Karpas-422 (cell line): ENCODE data around the gene PRODH2. TPM values are rescaled to one million over a fixed set of nuclear protein-coding genes. Genes with fewer than 3 reads are reported as not detected.

Source experiments
- DNase-seq: peaks from one replicate; pipeline ENCODE4 v3.0.0-alpha.2; 2015
- H2AFZ ChIP-seq: fragments of 200-600 bp; sonication (generic); 2 replicates; pipeline ENCODE4 v1.6.1; 2014; ENCODE audit warnings: antibody characterized with exemption, low read length, mixed read lengths
- H3K27ac ChIP-seq: fragments of 200-600 bp; sonication (generic); 2 replicates; pipeline ENCODE4 v1.5.1; 2014; ENCODE audit warnings: mild to moderate bottlenecking, low read length, moderate library complexity
- H3K27me3 ChIP-seq: fragments of 200-600 bp; sonication (generic); 2 replicates; pipeline ENCODE4 v1.6.1; 2014; ENCODE audit warnings: low read length, mixed read lengths
- H3K36me3 ChIP-seq: fragments of 200-600 bp; sonication (generic); 2 replicates; pipeline ENCODE4 v1.6.1; 2014; ENCODE audit warnings: low read length, mixed read lengths; ENCODE audit not compliant: insufficient read depth
- H3K4me1 ChIP-seq: fragments of 200-600 bp; sonication (generic); 2 replicates; pipeline ENCODE4 v1.6.1; 2014; ENCODE audit warnings: mild to moderate bottlenecking, low read length, mixed read lengths
- H3K4me2 ChIP-seq: fragments of 200-600 bp; sonication (generic); 2 replicates; pipeline ENCODE4 v1.6.1; 2014; ENCODE audit warnings: low read length, low read depth, mild to moderate bottlenecking; ENCODE audit not compliant: poor library complexity, severe bottlenecking
- H3K4me3 ChIP-seq: fragments of 200-600 bp; sonication (generic); 2 replicates; pipeline ENCODE4 v1.5.1; 2014; ENCODE audit warnings: mild to moderate bottlenecking, antibody characterized with exemption, low read length, mixed read lengths
- H3K79me2 ChIP-seq: fragments of 200-600 bp; sonication (generic); 2 replicates; pipeline ENCODE4 v1.6.1; 2014; ENCODE audit warnings: mild to moderate bottlenecking, low read length, mixed read lengths
- H3K9ac ChIP-seq: fragments of 200-600 bp; sonication (generic); 2 replicates; pipeline ENCODE4 v1.6.0; 2014; ENCODE audit warnings: low read length
- H3K9me2 ChIP-seq: fragments of 200-600 bp; sonication (generic), shearing (Covaris generic); replicated peaks from 2 replicates; pipeline ENCODE4 v1.6.0; 2014; ENCODE audit warnings: mild to moderate bottlenecking, low read length, moderate library complexity; ENCODE audit not compliant: insufficient read depth
- H3K9me3 ChIP-seq: fragments of 300-700, 200-600 bp; sonication (generic); 2 replicates; pipeline ENCODE4 v1.6.1; 2014; ENCODE audit warnings: low read length, mixed read lengths
- H4K20me1 ChIP-seq: fragments of 200-600 bp; sonication (generic); 2 replicates; pipeline ENCODE4 v1.6.1; 2014; ENCODE audit warnings: mild to moderate bottlenecking, antibody characterized with exemption, low read length, low read depth; ENCODE audit not compliant: insufficient read depth
- total RNA-seq: library from RNA; depleted of rRNA; stranded (reverse); fragments of >200 nt; shearing (Covaris generic); gene quantifications from 2 replicates; pipeline ENCODE4 v1.2.3, GENCODE V29; 2014; ENCODE audit warnings: low replicate concordance

The PRODH2 gene
- total RNA-seq, 1 experiment from 2014 or later = not detected

GRCh38 chr19:35783469-35784434 is 28.9 kb downstream of the PRODH2 start:
- no peak overlapping the region for H3K27ac ChIP-seq
- H2AFZ ChIP-seq = no peak overlapping the region
- no peaks in the 10 kb centered on the region for H3K27me3 ChIP-seq
- no peaks in the 10 kb centered on the region for H3K9me2 ChIP-seq
- H3K36me3 ChIP-seq = no peaks in the 10 kb centered on the region
- no peaks in the 10 kb centered on the region for H3K9me3 ChIP-seq
- no peaks in the 10 kb centered on the region for H3K4me1 ChIP-seq
- H3K4me3 ChIP-seq = no peak overlapping the region
- no peak overlapping the region for H3K4me2 ChIP-seq
- H3K9ac ChIP-seq = no peak overlapping the region
- DNase-seq = no peak
- no peaks in the 10 kb centered on the region for H3K79me2 ChIP-seq
- H4K20me1 ChIP-seq = no peaks in the 10 kb centered on the region

DNA sequence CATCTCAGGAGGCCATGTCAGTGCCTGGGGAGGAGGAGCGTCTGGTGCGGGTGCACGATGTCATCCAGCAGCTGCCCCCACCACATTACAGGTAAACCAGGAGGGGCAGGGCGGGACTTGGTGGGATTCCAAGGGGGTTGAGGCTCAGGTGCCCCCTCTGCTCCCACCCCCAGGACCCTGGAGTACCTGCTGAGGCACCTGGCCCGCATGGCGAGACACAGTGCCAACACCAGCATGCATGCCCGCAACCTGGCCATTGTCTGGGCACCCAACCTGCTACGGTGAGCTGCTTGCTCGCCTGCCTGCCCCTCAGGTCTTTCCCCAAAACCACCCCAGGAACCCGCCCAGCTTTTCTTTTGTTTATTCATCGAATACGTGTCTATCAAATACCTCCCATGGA is 30.1 kb downstream of the PRODH2 start:
- H3K4me1 ChIP-seq = no peaks in the 10 kb centered on the region
- H3K27me3 ChIP-seq = no peaks in the 10 kb centered on the region
- no peak overlapping the region for H3K4me2 ChIP-seq
- no peak overlapping the region for H3K9ac ChIP-seq
- DNase-seq = no peak
- no peaks in the 10 kb centered on the region for H4K20me1 ChIP-seq
- no peaks in the 10 kb centered on the region for H3K9me3 ChIP-seq
- no peaks in the 10 kb centered on the region for H3K36me3 ChIP-seq
- no peaks in the 10 kb centered on the region for H3K9me2 ChIP-seq
- no peak overlapping the region for H3K4me3 ChIP-seq
- H3K27ac ChIP-seq = no peak overlapping the region
- H3K79me2 ChIP-seq = no peaks in the 10 kb centered on the region
- no peak overlapping the region for H2AFZ ChIP-seq

DNA sequence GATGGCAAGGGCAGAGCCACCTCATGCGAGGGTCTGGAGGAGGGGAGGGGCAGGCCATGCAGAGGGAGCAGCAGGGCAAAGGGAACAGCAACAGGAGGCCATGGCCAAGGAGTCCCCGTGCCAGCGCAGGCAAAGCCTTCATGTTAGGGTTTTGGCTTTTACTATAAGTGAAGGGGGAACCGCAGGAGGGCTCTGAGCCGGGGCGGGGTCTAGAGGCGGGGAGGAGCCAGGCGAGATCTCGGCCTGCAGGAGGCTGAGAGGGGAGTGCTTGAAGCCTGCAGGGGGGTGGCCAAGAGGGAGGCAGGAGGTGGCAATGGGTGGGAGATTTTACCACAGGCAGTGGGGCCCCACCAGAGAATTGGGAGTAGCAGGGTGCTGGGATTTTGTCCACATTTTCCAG is 31.0 kb downstream of the PRODH2 start:
- no peak overlapping the region for H3K9ac ChIP-seq
- H3K9me3 ChIP-seq = no peaks in the 10 kb centered on the region
- no peak overlapping the region for H3K27ac ChIP-seq
- H3K4me1 ChIP-seq = peaks cover under 1% of the 10 kb centered on the region
- no peaks in the 10 kb centered on the region for H3K27me3 ChIP-seq
- DNase-seq = no peak
- H3K4me3 ChIP-seq = no peak overlapping the region
- no peak overlapping the region for H2AFZ ChIP-seq
- no peaks in the 10 kb centered on the region for H3K9me2 ChIP-seq
- no peaks in the 10 kb centered on the region for H3K36me3 ChIP-seq
- no peaks in the 10 kb centered on the region for H3K79me2 ChIP-seq
- no peak overlapping the region for H3K4me2 ChIP-seq
- H4K20me1 ChIP-seq = no peaks in the 10 kb centered on the region

DNA sequence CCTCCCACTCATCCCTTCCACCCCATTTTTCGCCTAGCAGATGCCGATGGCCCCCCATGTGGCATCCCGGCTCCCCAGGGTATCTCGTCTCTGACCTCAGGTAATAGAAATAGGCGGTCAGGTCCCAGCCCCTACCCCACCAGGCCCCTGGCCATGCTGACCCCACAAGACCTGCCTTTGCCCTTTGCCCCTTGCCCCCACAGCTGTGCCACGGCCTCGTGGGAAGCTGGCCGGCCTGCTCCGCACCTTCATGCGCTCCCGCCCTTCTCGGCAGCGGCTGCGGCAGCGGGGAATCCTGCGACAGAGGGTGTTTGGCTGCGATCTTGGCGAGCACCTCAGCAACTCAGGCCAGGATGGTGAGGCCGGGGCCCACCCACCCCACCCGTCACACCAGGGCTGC is 31.9 kb downstream of the PRODH2 start:
- H3K4me1 ChIP-seq = peaks cover 8% of the 10 kb centered on the region
- no peaks in the 10 kb centered on the region for H3K9me2 ChIP-seq
- H3K36me3 ChIP-seq = no peaks in the 10 kb centered on the region
- no peak overlapping the region for H3K4me3 ChIP-seq
- no peak for DNase-seq
- no peak overlapping the region for H3K9ac ChIP-seq
- H3K27me3 ChIP-seq = no peaks in the 10 kb centered on the region
- H2AFZ ChIP-seq = no peak overlapping the region
- H3K79me2 ChIP-seq = peaks cover 6% of the 10 kb centered on the region; the same call in 1 of the 2 replicates
- no peaks in the 10 kb centered on the region for H3K9me3 ChIP-seq
- H3K27ac ChIP-seq = no peak overlapping the region
- H4K20me1 ChIP-seq = no peaks in the 10 kb centered on the region
- H3K4me2 ChIP-seq = no peak overlapping the region

GRCh38 chr19:35780058-35780457 is 32.6 kb downstream of the PRODH2 start:
- DNase-seq = no peak
- Histone ChIP-seq H3K9me2 (no peaks in the 10 kb centered on the region), H3K27ac (no peak overlapping the region)

DNA sequence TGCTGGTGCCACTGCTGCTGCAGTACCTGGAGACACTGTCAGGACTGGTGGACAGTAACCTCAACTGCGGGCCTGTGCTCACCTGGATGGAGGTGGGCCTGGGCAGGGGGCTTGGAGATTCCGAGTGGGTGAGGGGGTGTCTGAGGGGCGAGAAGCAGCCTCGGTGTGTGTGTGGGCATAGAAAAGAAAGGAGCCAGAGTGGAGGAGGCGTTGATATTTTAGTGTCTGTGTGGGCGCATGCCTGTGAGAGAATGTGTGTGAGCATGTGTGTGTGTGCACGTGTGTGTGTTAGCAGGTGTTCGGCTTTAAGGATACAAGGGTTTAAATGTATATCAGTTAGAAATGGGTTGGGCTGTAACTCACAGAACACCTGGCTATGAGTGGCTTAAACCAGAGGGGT is 33.6 kb downstream of the PRODH2 start:
- peaks cover 12% of the 10 kb centered on the region for H3K4me1 ChIP-seq
- DNase-seq = no peak
- no peaks in the 10 kb centered on the region for H3K27me3 ChIP-seq
- H4K20me1 ChIP-seq = no peaks in the 10 kb centered on the region
- no peak overlapping the region for H3K9ac ChIP-seq
- no peaks in the 10 kb centered on the region for H3K9me2 ChIP-seq
- no peaks in the 10 kb centered on the region for H3K36me3 ChIP-seq
- no peak overlapping the region for H3K4me2 ChIP-seq
- no peaks in the 10 kb centered on the region for H3K9me3 ChIP-seq
- H3K27ac ChIP-seq = no peak overlapping the region
- no peak overlapping the region for H3K4me3 ChIP-seq
- no peak overlapping the region for H2AFZ ChIP-seq
- peaks cover 6% of the 10 kb centered on the region; the same call in 1 of the 2 replicates for H3K79me2 ChIP-seq

More at GRCh38 chr19:35780058-35780457, 32.6 kb downstream of the PRODH2 start:
- H4K20me1 ChIP-seq = no peaks in the 10 kb centered on the region
- H3K4me2 ChIP-seq = no peak overlapping the region
- H3K27me3 ChIP-seq = no peaks in the 10 kb centered on the region
- H3K36me3 ChIP-seq = no peaks in the 10 kb centered on the region
- no peaks in the 10 kb centered on the region for H3K9me3 ChIP-seq
- no peak overlapping the region for H3K4me3 ChIP-seq
- H3K4me1 ChIP-seq = peaks cover 8% of the 10 kb centered on the region
- H3K9ac ChIP-seq = no peak overlapping the region
- H3K79me2 ChIP-seq = peaks cover 6% of the 10 kb centered on the region; the same call in 1 of the 2 replicates
- no peak overlapping the region for H2AFZ ChIP-seq

- Histone ChIP-seq H3K4me3 (no peak overlapping the region), H3K9me3 (no peaks in the 10 kb centered on the region), H3K79me2 (peaks cover 6% of the 10 kb centered on the region; the same call in 1 of the 2 replicates), H3K9ac (no peak overlapping the region), H3K4me1 (peaks cover 12% of the 10 kb centered on the region), H2AFZ (no peak overlapping the region), H4K20me1 (0 out of 2 replicates have a peak, but pooled peaks cover 4% of the 10 kb centered on the region), H3K9me2 (no peaks in the 10 kb centered on the region), H3K27me3 (no peaks in the 10 kb centered on the region), H3K4me2 (no peak overlapping the region), H3K27ac (no peak overlapping the region), H3K36me3 (no peaks in the 10 kb centered on the region)
- DNase-seq = no peak
These were observed 34.7 kb downstream of the PRODH2 start for GRCh38 chr19:35777961-35778360.

GRCh38 chr19:35777086-35777841 is 35.4 kb downstream of the PRODH2 start:
- Histone ChIP-seq H3K79me2 (peaks cover 6% of the 10 kb centered on the region; the same call in 1 of the 2 replicates), H3K4me3 (no peak overlapping the region), H3K36me3 (no peaks in the 10 kb centered on the region), H3K9me3 (no peaks in the 10 kb centered on the region), H3K4me2 (no peak overlapping the region), H3K27me3 (no peaks in the 10 kb centered on the region), H3K9ac (peak overlapping the region; percentile 89), H3K4me1 (peaks cover 12% of the 10 kb centered on the region), H3K27ac (no peak overlapping the region), H3K9me2 (no peaks in the 10 kb centered on the region), H2AFZ (no peak overlapping the region), H4K20me1 (0 out of 2 replicates have a peak, but pooled peaks cover 6% of the 10 kb centered on the region)
- DNase-seq = no peak
